DMS53 (cell line): ENCODE data around the gene TAF10.

Source experiments
- DNase-seq: peaks from one replicate; lab custom pipeline; 2025; lab: John Stamatoyannopoulos, UW

The TAF10 gene

GRCh38 chr11:6640036-6640984, 28.3 kb upstream of the TAF10 start:
- DNase-seq, result no peak

DNA sequence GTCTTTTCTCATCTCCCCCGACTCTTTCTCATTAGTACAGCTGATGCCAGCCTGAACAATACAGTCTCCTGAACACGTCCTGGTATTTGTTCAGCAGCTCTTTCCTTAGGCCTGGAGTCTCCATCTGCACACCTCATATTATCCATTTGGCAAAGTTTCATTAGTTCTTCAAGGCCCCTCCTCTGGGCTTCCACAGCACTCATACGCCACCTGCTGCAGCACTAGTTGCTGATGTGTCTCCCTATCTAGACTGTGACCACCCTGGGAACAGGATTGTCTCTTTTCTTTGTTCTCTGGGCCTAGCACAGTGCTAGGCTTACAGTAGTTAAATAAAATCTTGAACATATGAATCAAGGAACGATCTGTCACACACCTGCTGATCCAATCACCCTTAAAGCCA, 26.4 kb upstream of the TAF10 start:
- DNase-seq, result no peak

DNA sequence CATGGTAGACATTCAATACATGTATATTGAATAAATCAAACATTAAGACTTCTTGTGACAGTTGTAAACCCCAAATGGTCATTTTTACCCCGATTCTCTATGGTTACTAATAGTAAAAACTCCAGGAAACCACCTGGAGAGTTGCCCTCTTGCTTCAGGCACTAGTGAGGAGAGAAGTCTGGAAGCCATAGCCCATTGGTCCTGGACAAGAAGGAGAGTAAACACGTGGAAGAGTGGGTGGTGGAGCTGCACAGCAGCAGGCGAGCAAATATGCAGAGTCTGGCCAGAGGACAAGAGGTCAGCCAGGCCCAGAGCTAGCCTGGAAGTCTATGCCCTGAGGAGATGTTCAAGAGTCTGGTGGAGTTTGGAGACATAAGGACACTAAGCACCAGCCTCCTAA, 25.9 kb upstream of the TAF10 start:
- DNase-seq, result peak; percentile 18

- DNase-seq, result no peak
Observed at GRCh38 chr11:6636480-6636879, 24.5 kb upstream of the TAF10 start.

GRCh38 chr11:6635082-6635932, 23.3 kb upstream of the TAF10 start:
- peak; percentile 36 for DNase-seq

GRCh38 chr11:6634534-6634933, 22.5 kb upstream of the TAF10 start:
- DNase-seq, result no peak

DNA sequence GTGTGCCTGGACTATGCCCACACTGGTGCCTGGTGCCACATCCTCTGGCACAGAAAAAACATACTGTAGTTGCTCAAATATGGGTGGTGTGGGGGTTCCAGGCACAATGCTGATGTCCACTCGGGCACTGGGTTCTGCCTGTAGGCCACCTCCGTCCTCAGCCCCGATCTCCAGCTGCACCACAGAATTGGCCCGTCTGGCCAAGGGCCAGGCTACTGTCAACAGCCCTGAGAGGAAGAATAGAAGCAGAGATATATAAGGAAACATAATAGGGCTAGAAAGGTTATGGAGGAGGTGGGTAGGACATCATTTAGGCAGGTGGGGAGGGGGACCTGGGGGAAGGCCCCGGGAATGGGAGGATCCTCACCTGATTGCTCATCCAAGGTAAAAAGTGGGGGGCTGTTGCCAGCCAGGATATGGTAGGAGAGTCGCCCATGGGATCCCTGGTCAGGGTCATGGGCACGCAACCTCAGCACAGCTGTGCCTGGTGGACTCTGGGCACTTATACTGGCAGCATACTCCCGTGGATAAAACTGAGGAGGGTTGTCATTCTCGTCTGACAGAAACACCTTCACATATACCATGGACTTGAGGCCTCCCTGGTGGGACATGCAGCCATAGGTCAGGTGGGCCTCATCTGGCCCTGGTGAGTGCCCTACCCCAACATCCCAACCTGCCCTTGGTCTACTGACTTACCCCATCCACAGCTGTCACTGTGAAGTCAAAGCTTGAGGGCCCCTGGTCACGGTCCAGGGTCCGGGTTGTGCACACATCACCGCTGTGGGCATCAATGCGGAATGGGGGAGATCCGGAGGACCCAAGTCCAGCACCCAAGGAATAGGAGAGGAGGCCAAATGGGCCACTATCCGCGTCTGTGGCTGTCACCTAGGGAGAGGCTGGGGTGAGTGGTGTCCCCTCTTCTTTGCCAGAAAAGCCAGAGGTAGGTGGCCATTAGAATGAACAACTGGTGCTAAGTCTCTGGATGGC, 21.7 kb upstream of the TAF10 start:
- DNase-seq, result no peak

GRCh38 chr11:6632116-6633073, 20.4 kb upstream of the TAF10 start:
- no peak for DNase-seq

DNA sequence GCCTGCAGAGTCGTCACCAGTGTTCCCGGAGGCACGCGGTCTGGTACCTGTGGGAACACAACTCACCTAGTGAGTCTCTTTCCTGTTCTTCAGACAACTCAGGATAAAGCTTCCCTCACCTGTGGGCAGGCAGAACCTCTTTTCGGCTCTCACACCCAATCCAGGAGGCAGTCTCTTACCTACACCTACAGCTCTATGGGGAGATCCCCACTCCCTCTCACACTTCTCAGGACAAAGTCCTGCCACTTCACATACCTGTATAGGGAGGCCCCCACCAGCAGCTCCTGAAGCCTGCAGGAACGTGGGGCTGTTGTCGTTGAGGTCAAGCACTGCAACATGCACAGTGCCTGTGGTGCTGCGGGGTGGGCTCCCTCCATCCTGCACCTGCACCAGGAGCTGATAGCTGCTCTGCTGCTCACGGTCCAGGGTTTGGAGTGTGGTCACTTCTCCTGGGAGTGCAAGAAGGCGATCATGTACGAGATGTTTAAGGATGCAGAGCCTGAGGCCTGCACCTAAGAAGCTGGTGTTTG, 19.4 kb upstream of the TAF10 start:
- DNase-seq, result no peak

DNA sequence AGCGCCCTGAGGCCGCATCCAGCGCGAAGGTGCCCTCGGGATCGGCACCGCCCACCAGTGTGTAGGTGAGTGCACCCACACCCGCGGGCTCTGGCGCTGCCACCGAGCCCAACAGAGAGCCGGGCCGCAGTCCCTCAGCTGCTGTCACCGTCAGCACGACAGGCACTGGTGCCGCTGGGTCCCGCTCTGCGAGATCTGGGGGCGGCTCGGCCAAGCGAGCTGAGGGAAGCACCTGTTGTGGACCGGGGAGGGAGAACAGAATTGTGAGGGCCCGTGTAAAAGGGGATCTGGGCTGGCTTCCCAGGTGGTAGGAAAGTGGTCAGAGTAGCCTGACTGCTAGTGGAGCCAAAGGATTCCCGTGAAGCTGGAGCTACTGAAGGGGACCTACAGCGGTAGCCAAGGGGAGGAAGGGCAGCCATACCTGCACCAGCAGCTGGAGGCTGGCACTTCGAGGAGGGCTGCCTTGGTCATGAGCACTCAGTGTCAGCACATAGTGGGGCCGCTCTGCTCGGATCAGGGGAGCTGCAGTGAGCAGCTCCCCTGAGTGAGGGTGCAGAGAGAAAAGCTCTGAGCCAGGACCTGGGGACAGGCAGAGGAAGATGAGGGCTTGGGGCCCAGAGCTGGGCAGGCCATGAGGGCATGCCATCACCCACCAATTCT, 18.7 kb upstream of the TAF10 start:
- peak; percentile 67 for DNase-seq

GRCh38 chr11:6629892-6630631, 18.0 kb upstream of the TAF10 start:
- DNase-seq, result peak; percentile 86

GRCh38 chr11:6629573-6629891, 17.5 kb upstream of the TAF10 start:
- DNase-seq, result no peak

- no peak for DNase-seq
Observed at GRCh38 chr11:6628526-6628925, 16.5 kb upstream of the TAF10 start.

GRCh38 chr11:6627762-6628241, 15.8 kb upstream of the TAF10 start:
- no peak for DNase-seq

- no peak for DNase-seq
Observed at GRCh38 chr11:6626971-6627761, 15.2 kb upstream of the TAF10 start.

- DNase-seq, result no peak
Observed at GRCh38 chr11:6625832-6626420, 13.9 kb upstream of the TAF10 start.

DNA sequence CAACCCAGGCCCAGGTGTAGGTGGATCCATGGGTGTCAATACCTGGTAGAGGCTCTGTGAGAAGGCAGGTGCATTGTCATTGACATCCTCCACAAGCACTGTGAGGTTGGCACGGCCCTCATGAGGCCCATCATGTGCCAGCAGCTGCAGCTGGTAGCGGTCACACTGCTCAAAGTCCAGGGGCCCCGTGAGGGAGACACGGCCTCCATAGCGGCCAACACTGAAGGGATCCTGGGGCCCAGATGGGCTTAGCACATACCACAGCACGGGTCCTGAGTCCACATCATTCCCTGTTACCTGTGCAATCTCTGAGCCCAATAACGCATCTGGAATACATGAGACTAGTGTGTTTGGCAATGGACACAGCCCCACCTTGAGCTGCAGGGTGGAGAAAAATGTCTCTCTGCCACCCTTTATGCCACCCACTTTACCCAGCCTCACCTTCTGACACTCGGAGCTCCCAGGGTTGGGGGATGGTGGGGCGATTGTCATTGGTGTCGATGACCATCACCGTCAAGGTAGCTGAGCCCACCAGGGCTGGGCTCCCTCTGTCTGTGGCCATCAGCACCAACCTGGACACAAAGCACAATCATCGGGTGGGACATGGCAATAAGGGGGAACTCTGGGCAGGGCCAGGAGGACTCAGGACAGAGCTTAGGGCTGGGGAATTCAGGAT, 13.3 kb upstream of the TAF10 start:
- no peak for DNase-seq
